ENCODE results near the gene TMEM18. TPM values are rescaled to one million over a fixed set of nuclear protein-coding genes. Genes with fewer than 3 reads are reported as not detected.

The TMEM18 gene
- polyA plus RNA-seq, 1 of the 3 experiments (the other 2 are of a cell fraction), result 29.3 TPM

DNA sequence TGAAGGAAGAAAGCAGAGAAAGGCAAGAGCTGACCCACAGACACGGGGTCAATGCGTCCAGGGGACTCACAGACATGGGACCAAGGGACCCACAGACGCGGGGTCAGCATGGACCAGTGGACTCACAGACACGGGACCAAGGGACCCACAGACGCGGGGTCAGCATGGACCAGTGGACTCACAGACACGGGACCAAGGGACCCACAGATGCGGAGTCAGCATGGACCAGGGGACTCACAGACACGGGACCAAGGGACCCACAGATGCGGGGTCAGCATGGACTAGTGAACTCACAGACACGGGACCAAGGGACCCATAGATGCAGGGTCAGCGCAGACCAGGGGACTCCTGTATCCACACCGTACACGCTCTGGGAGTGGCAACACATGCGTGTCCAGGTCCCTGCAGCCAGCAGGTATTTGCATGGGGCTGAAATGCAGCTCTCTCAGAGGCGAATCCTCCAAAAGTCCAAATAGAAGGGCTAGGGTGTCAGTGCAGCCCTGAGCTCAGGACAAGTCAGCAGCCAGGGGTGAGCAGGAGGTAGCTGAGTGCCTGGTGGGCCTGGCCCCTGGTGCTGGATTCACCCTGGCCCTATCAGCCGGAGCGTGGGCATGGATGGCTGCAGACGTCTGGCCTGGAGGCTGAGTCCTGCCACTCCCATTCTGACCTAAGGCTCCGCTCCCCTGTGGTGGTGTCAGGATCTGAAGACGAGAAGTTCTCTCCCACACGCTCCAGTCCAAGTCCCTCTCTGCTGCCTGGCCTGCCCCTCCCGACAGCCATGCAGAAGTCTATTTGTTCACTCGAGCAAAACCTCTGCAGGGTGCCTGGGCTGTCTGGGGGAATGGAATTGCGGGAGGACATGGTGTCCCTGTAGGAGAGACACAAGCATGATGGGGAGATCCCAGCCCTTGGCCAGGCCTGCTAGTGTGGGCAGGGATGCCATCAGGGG, 28.5 kb downstream of the TMEM18 start:
- H3K9me3 ChIP-seq, result no peaks in the 10 kb centered on the region
- no peaks in the 10 kb centered on the region for H4K20me1 ChIP-seq (ENCODE audit: insufficient read depth)
- CTCF ChIA-PET, result interaction anchor here (0.7 to 2.0 kb wide), 3 partner anchors 13 to 120 kb away, joined by 3 to 5 read pairs (median 4); no protein-coding TSS in a partner anchor
- no peaks in the 10 kb centered on the region for H3K27me3 ChIP-seq (ENCODE audit: insufficient read depth)
- no peaks in the 10 kb centered on the region for H3F3A ChIP-seq (replicated peaks; ENCODE audit: insufficient read depth)
- no peaks in the 10 kb centered on the region; a peak in 1 of 4 replicates for H3K4me1 ChIP-seq (ENCODE audit: control insufficient read depth in 1 of 2, insufficient read depth in 2 of 2, low read depth in 1 of 2, low read length in 1 of 2)
- 60% methylated on average over 19 of the region's 26 CpGs for WGBS (ENCODE audit: low lambda C conversion rate)
- H3K4me3 ChIP-seq (ENCODE audit: low read depth in 2 of 2, low read length in 1 of 2), result no peak overlapping the region
- POLR2A ChIA-PET, result no interaction called here
- H3K9me2 ChIP-seq, result no peaks in the 10 kb centered on the region
- H3K4me2 ChIP-seq, result no peak overlapping the region
- no peak overlapping the region for H3K9ac ChIP-seq
- H3K79me2 ChIP-seq (ENCODE audit: insufficient read depth), result no peaks in the 10 kb centered on the region
- no peak for DNase-seq
- H2AFZ ChIP-seq (ENCODE audit: low read depth), result no peak overlapping the region
- no peak for TF ChIP-seq SIN3A (IDR thresholded peaks at IDR 0.05; ENCODE audit: borderline replicate concordance, low read depth, low read length)
- no peak for TF ChIP-seq FOXJ3 (CRISPR knock-in tag; IDR thresholded peaks at IDR 0.05)
- TF ChIP-seq, protein P1, sequence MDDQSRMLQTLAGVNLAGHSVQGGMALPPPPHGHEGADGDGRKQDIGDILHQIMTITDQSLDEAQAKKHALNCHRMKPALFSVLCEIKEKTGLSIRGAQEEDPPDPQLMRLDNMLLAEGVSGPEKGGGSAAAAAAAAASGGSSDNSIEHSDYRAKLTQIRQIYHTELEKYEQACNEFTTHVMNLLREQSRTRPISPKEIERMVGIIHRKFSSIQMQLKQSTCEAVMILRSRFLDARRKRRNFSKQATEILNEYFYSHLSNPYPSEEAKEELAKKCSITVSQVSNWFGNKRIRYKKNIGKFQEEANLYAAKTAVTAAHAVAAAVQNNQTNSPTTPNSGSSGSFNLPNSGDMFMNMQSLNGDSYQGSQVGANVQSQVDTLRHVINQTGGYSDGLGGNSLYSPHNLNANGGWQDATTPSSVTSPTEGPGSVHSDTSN (IDR thresholded peaks at IDR 0.05), result no peak
- TF ChIP-seq CHD2 (IDR thresholded peaks at IDR 0.05; ENCODE audit: low read length, partially characterized antibody), result no peak
- no peak for TF ChIP-seq RCOR1 (IDR thresholded peaks at IDR 0.05; ENCODE audit: low read length)
- TF ChIP-seq GATA2 (CRISPR knock-in tag; IDR thresholded peaks at IDR 0.05), result no peak
- TF ChIP-seq FOXM1 (IDR thresholded peaks at IDR 0.05; ENCODE audit: low read depth), result no peak
- TF ChIP-seq, protein P2, sequence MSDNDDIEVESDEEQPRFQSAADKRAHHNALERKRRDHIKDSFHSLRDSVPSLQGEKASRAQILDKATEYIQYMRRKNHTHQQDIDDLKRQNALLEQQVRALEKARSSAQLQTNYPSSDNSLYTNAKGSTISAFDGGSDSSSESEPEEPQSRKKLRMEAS (IDR thresholded peaks at IDR 0.05; ENCODE audit: low read depth), result no peak
- TF ChIP-seq, protein P3, sequence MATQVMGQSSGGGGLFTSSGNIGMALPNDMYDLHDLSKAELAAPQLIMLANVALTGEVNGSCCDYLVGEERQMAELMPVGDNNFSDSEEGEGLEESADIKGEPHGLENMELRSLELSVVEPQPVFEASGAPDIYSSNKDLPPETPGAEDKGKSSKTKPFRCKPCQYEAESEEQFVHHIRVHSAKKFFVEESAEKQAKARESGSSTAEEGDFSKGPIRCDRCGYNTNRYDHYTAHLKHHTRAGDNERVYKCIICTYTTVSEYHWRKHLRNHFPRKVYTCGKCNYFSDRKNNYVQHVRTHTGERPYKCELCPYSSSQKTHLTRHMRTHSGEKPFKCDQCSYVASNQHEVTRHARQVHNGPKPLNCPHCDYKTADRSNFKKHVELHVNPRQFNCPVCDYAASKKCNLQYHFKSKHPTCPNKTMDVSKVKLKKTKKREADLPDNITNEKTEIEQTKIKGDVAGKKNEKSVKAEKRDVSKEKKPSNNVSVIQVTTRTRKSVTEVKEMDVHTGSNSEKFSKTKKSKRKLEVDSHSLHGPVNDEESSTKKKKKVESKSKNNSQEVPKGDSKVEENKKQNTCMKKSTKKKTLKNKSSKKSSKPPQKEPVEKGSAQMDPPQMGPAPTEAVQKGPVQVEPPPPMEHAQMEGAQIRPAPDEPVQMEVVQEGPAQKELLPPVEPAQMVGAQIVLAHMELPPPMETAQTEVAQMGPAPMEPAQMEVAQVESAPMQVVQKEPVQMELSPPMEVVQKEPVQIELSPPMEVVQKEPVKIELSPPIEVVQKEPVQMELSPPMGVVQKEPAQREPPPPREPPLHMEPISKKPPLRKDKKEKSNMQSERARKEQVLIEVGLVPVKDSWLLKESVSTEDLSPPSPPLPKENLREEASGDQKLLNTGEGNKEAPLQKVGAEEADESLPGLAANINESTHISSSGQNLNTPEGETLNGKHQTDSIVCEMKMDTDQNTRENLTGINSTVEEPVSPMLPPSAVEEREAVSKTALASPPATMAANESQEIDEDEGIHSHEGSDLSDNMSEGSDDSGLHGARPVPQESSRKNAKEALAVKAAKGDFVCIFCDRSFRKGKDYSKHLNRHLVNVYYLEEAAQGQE (IDR thresholded peaks at IDR 0.05; ENCODE audit: low read depth, low read length), result no peak
- no peak for TF ChIP-seq USF2 (IDR thresholded peaks at IDR 0.05; ENCODE audit: borderline replicate concordance, low read depth, low read length)
- H3K36me3 ChIP-seq (replicated peaks in 1 of 2; ENCODE audit: control insufficient read depth in 1 of 2, insufficient read depth in 2 of 2, low read length in 1 of 2), result no peaks in the 10 kb centered on the region
- H3K27ac ChIP-seq (ENCODE audit: low read depth in 2 of 2, low read length in 1 of 2), result no peak overlapping the region

Data from SK-N-SH (cell line).